Measurements from ENCODE around the gene PARP12.

- TF ChIP-seq YY1 (IDR thresholded peaks at IDR 0.05; ENCODE audit: insufficient read depth, insufficient read length) (no peak), SUZ12 (IDR thresholded peaks at IDR 0.05; ENCODE audit: extremely low read depth, insufficient read depth, insufficient read length) (no peak)
These were observed 6.9 kb downstream of the PARP12 start for GRCh38 chr7:140055833-140056232.
